ENCODE data around the gene CTNNA2. TPM values are rescaled to one million over a fixed set of nuclear protein-coding genes. Genes with fewer than 3 reads are reported as not detected.

CTNNA2 gene
- total and polyA plus RNA-seq, 9 of the 15 experiments (the other 6 are each of a cell fraction or from before 2014, with no cell fraction given): 0.03 to 0.40 (median 0.15) TPM

GRCh38 chr2:79750321-79750720 lies 237.5 kb downstream of the CTNNA2 start:
- no peak overlapping the region for H2AFZ ChIP-seq (ENCODE audit: low read depth, low read length)
- DNase-seq (ENCODE audit: extremely low read depth in 1 of 4, low spot score in 3 of 4): no peak
- no peaks in the 10 kb centered on the region for H3K79me2 ChIP-seq (ENCODE audit: control insufficient read depth, insufficient read depth, low read length)
- no peaks in the 10 kb centered on the region for H3K36me3 ChIP-seq (ENCODE audit: control insufficient read depth, insufficient read depth, low read length)
- no peak overlapping the region for H3K4me3 ChIP-seq
- no peaks in the 10 kb centered on the region for H3K4me1 ChIP-seq (replicated peaks in 1 of 2; ENCODE audit: control insufficient read depth in 2 of 2, insufficient read depth in 2 of 2, low read length in 2 of 2)
- ChIA-PET CTCF (ENCODE audit: low intra/inter-chr PET ratio) (no interaction called here), POLR2A (no interaction called here)
- no peaks in the 10 kb centered on the region for H4K20me1 ChIP-seq (replicated peaks; ENCODE audit: control insufficient read depth, insufficient read depth, low read length)
- no peak overlapping the region for H3K4me2 ChIP-seq (ENCODE audit: insufficient read depth, low read length)
- no TSS peak for BruUV-seq (replicated peaks)
- H3K9me3 ChIP-seq (replicated peaks; ENCODE audit: control insufficient read depth, insufficient read depth, low read depth, low read length): no peaks in the 10 kb centered on the region
- intact Hi-C loops (cut with micrococcal nuclease) (no loop called here), in situ Hi-C loops (cut with MboI) (no loop called here)
- FAIRE-seq: no peak
- no peak overlapping the region for H3K9ac ChIP-seq (ENCODE audit: insufficient read depth in 1 of 2, low read depth in 2 of 2, low read length in 2 of 2)
- H3K27me3 ChIP-seq (ENCODE audit: control insufficient read depth in 2 of 2, insufficient read depth in 2 of 2, low read length in 2 of 2): no peaks in the 10 kb centered on the region
- no peak overlapping the region for H3K27ac ChIP-seq (ENCODE audit: extremely low read depth, low read depth, low read length)
- no peaks in the 10 kb centered on the region for H3K9me1 ChIP-seq (ENCODE audit: control insufficient read depth, insufficient read depth, low read length)
- ATAC-seq: no peak
- WGBS (ENCODE audit: insufficient coverage, low coverage, missing lambda C conversion rate): 0% methylated on average over 6 of the region's 6 CpGs
- TF ChIP-seq STAT5B (CRISPR knock-in tag; IDR thresholded peaks at IDR 0.05) (no peak), HDAC2 (IDR thresholded peaks at IDR 0.05) (no peak), PHF20 (IDR thresholded peaks at IDR 0.05; ENCODE audit: partially characterized antibody) (no peak), CEBPG (CRISPR knock-in tag; IDR thresholded peaks at IDR 0.05) (no peak), CEBPG (tag; conservative IDR thresholded peaks at IDR 0.05 in 1 of 2, IDR thresholded peaks at IDR 0.05 in 1 of 2) (no peak), ZNF740 (CRISPR knock-in tag; IDR thresholded peaks at IDR 0.05) (no peak), ZNF740 (tag; IDR thresholded peaks at IDR 0.05) (no peak), ILK (tag; IDR thresholded peaks at IDR 0.05; ENCODE audit: borderline replicate concordance, low read depth) (no peak), PHB2 (IDR thresholded peaks at IDR 0.05; ENCODE audit: low read depth) (no peak)
- TF ChIP-seq, protein P1, sequence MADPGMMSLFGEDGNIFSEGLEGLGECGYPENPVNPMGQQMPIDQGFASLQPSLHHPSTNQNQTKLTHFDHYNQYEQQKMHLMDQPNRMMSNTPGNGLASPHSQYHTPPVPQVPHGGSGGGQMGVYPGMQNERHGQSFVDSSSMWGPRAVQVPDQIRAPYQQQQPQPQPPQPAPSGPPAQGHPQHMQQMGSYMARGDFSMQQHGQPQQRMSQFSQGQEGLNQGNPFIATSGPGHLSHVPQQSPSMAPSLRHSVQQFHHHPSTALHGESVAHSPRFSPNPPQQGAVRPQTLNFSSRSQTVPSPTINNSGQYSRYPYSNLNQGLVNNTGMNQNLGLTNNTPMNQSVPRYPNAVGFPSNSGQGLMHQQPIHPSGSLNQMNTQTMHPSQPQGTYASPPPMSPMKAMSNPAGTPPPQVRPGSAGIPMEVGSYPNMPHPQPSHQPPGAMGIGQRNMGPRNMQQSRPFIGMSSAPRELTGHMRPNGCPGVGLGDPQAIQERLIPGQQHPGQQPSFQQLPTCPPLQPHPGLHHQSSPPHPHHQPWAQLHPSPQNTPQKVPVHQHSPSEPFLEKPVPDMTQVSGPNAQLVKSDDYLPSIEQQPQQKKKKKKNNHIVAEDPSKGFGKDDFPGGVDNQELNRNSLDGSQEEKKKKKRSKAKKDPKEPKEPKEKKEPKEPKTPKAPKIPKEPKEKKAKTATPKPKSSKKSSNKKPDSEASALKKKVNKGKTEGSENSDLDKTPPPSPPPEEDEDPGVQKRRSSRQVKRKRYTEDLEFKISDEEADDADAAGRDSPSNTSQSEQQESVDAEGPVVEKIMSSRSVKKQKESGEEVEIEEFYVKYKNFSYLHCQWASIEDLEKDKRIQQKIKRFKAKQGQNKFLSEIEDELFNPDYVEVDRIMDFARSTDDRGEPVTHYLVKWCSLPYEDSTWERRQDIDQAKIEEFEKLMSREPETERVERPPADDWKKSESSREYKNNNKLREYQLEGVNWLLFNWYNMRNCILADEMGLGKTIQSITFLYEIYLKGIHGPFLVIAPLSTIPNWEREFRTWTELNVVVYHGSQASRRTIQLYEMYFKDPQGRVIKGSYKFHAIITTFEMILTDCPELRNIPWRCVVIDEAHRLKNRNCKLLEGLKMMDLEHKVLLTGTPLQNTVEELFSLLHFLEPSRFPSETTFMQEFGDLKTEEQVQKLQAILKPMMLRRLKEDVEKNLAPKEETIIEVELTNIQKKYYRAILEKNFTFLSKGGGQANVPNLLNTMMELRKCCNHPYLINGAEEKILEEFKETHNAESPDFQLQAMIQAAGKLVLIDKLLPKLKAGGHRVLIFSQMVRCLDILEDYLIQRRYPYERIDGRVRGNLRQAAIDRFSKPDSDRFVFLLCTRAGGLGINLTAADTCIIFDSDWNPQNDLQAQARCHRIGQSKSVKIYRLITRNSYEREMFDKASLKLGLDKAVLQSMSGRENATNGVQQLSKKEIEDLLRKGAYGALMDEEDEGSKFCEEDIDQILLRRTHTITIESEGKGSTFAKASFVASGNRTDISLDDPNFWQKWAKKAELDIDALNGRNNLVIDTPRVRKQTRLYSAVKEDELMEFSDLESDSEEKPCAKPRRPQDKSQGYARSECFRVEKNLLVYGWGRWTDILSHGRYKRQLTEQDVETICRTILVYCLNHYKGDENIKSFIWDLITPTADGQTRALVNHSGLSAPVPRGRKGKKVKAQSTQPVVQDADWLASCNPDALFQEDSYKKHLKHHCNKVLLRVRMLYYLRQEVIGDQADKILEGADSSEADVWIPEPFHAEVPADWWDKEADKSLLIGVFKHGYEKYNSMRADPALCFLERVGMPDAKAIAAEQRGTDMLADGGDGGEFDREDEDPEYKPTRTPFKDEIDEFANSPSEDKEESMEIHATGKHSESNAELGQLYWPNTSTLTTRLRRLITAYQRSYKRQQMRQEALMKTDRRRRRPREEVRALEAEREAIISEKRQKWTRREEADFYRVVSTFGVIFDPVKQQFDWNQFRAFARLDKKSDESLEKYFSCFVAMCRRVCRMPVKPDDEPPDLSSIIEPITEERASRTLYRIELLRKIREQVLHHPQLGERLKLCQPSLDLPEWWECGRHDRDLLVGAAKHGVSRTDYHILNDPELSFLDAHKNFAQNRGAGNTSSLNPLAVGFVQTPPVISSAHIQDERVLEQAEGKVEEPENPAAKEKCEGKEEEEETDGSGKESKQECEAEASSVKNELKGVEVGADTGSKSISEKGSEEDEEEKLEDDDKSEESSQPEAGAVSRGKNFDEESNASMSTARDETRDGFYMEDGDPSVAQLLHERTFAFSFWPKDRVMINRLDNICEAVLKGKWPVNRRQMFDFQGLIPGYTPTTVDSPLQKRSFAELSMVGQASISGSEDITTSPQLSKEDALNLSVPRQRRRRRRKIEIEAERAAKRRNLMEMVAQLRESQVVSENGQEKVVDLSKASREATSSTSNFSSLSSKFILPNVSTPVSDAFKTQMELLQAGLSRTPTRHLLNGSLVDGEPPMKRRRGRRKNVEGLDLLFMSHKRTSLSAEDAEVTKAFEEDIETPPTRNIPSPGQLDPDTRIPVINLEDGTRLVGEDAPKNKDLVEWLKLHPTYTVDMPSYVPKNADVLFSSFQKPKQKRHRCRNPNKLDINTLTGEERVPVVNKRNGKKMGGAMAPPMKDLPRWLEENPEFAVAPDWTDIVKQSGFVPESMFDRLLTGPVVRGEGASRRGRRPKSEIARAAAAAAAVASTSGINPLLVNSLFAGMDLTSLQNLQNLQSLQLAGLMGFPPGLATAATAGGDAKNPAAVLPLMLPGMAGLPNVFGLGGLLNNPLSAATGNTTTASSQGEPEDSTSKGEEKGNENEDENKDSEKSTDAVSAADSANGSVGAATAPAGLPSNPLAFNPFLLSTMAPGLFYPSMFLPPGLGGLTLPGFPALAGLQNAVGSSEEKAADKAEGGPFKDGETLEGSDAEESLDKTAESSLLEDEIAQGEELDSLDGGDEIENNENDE (IDR thresholded peaks at IDR 0.05; ENCODE audit: low read depth, low read length): no peak
- TF ChIP-seq, protein P2, sequence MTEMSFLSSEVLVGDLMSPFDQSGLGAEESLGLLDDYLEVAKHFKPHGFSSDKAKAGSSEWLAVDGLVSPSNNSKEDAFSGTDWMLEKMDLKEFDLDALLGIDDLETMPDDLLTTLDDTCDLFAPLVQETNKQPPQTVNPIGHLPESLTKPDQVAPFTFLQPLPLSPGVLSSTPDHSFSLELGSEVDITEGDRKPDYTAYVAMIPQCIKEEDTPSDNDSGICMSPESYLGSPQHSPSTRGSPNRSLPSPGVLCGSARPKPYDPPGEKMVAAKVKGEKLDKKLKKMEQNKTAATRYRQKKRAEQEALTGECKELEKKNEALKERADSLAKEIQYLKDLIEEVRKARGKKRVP (CRISPR knock-in tag; IDR thresholded peaks at IDR 0.05): no peak

Measured in K562 (cell line).